ENCODE measurements around the gene SPIN2B.

GRCh38 chrX:57132046-57132445 lies 10.7 kb upstream of the SPIN2B start:
- TF ChIP-seq POLR2AphosphoS5 (IDR thresholded peaks at IDR 0.05) (no peak), CTCF (IDR thresholded peaks at IDR 0.05) (no peak)
